ENCODE results near the gene FAM131C. TPM values are rescaled to one million over a fixed set of nuclear protein-coding genes. Genes with fewer than 3 reads are reported as not detected.
A peak's percentile ranks its signal among the peaks of the same experiment; 100 is the strongest.

Gene FAM131C
- total RNA-seq, 1 donor from 2014 or later: not detected

- no peak for DNase-seq
- Mint-ChIP-seq H3K4me3 (peak overlapping the region; percentile 4), H3K27ac (no peak overlapping the region), H3K4me1 (peaks cover 10% of the 10 kb centered on the region), H3K9me3 (no peaks in the 10 kb centered on the region), H3K27me3 (peaks cover 15% of the 10 kb centered on the region), H3K36me3 (ENCODE audit: low read depth) (no peaks in the 10 kb centered on the region)
- peak; percentile 7 for ATAC-seq (ENCODE audit: low read depth)
- TF ChIP-seq, protein P1, sequence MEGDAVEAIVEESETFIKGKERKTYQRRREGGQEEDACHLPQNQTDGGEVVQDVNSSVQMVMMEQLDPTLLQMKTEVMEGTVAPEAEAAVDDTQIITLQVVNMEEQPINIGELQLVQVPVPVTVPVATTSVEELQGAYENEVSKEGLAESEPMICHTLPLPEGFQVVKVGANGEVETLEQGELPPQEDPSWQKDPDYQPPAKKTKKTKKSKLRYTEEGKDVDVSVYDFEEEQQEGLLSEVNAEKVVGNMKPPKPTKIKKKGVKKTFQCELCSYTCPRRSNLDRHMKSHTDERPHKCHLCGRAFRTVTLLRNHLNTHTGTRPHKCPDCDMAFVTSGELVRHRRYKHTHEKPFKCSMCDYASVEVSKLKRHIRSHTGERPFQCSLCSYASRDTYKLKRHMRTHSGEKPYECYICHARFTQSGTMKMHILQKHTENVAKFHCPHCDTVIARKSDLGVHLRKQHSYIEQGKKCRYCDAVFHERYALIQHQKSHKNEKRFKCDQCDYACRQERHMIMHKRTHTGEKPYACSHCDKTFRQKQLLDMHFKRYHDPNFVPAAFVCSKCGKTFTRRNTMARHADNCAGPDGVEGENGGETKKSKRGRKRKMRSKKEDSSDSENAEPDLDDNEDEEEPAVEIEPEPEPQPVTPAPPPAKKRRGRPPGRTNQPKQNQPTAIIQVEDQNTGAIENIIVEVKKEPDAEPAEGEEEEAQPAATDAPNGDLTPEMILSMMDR (IDR thresholded peaks at IDR 0.05): no peak
- POLR2A ChIA-PET: no interaction called here
- CTCF ChIA-PET: interaction anchor here (0.6 to 1.9 kb wide), 2 partner anchors 9 to 281 kb away, joined by 3 to 7 read pairs; no protein-coding TSS in a partner anchor
- intact Hi-C loops (cut with micrococcal nuclease): no loop called here
Measured at GRCh38 chr1:16072616-16073484, 601 bp downstream of the FAM131C start.

DNA sequence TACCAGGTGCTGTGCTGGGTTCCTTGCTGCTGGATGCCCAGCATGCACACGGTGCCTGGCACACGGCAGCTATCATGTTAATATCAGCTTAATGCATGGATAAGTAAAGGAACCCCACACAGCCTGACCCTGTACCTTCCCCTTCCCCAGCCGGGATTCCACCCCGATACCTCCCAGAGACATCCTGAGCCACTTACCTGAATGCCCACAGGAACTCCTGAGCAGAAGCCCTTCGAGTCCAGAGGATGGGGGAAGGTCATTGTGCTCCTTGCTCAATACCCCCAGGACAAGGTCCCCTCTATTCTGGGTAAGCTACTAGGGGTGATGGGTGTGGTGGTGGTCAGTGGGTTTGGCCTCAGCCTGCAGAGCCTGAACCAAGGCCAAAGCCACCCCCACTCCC, 1.4 kb downstream of the FAM131C start:
- Mint-ChIP-seq H3K9me3 (no peaks in the 10 kb centered on the region), H3K27me3 (peaks cover 22% of the 10 kb centered on the region), H3K4me1 (peaks cover 10% of the 10 kb centered on the region), H3K36me3 (ENCODE audit: low read depth) (no peaks in the 10 kb centered on the region), H3K4me3 (no peak overlapping the region), H3K27ac (no peak overlapping the region)
- ChIA-PET POLR2A (interaction anchor here (0.5 kb wide), 1 partner anchor 115 kb away, joined by 4 read pairs; no protein-coding TSS in a partner anchor), CTCF (interaction anchor here (1.9 kb wide), 1 partner anchor 10 kb away, joined by 7 read pairs; no protein-coding TSS in a partner anchor)
- DNase-seq (no peak), ATAC-seq (ENCODE audit: low read depth) (no peak)
- intact Hi-C loops (cut with micrococcal nuclease): no loop called here
- TF ChIP-seq, protein P1 (IDR thresholded peaks at IDR 0.05): no peak

GRCh38 chr1:16071614-16072013, 1.8 kb downstream of the FAM131C start:
- POLR2A ChIA-PET: interaction anchor here (0.5 kb wide), 1 partner anchor 114 kb away, joined by 4 read pairs; no protein-coding TSS in a partner anchor
- no peak for ATAC-seq (ENCODE audit: low read depth)
- CTCF ChIA-PET: interaction anchor here (1.9 kb wide), 1 partner anchor 10 kb away, joined by 7 read pairs; no protein-coding TSS in a partner anchor
- no peak overlapping the region for H3K4me3 Mint-ChIP-seq
- TF ChIP-seq, protein P1 (IDR thresholded peaks at IDR 0.05): no peak
- H3K9me3 Mint-ChIP-seq: no peaks in the 10 kb centered on the region
- DNase-seq: no peak
- H3K36me3 Mint-ChIP-seq (ENCODE audit: low read depth): no peaks in the 10 kb centered on the region
- peaks cover 10% of the 10 kb centered on the region for H3K4me1 Mint-ChIP-seq
- intact Hi-C loops (cut with micrococcal nuclease): no loop called here
- no peak overlapping the region for H3K27ac Mint-ChIP-seq
- peaks cover 22% of the 10 kb centered on the region for H3K27me3 Mint-ChIP-seq

DNA sequence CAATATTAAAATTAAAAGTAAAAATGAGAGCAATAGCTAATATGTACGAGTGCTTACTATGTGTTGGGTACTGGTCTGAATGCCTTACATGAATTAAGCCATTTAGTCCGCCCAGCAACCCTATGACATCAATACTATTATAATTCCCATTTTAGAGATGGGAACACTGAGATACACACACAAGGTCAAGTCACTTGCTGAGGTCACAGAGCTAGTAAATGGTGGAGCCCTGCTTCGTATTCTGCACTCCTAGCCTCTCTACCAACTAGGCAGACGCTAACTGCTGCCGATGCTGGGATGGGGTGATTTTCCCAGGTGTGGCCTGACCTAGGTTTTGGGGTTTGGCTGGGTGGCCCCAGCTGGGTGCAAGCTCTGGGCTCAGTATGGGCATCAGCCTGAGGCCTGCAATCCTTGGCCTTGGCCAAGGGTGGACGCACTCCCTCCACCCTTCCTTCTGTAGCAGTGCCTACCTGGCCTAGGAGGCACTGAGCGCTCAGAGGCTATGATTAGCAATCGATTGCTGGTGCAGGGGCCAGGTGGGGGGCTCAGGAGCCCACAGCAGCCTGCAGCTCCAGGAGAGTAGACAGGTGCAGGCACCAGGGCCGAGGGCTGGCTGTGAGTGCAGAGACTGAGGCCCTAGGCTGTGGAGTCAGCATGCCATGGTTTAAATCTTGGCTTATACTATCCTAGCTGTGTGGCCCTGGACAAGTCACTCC, 2.7 kb downstream of the FAM131C start:
- Mint-ChIP-seq H3K36me3 (ENCODE audit: low read depth) (no peaks in the 10 kb centered on the region), H3K4me1 (peaks cover 10% of the 10 kb centered on the region), H3K27ac (no peak overlapping the region), H3K4me3 (no peak overlapping the region), H3K9me3 (no peaks in the 10 kb centered on the region), H3K27me3 (peaks cover 22% of the 10 kb centered on the region)
- intact Hi-C loops (cut with micrococcal nuclease): no loop called here
- ChIA-PET POLR2A (interaction anchor here (0.6 kb wide), 1 partner anchor 448 kb away, joined by 3 read pairs; no protein-coding TSS in a partner anchor), CTCF (interaction anchor here (1.9 kb wide), 1 partner anchor 8 kb away, joined by 7 read pairs; no protein-coding TSS in a partner anchor)
- TF ChIP-seq, protein P1 (IDR thresholded peaks at IDR 0.05): no peak
- ATAC-seq (ENCODE audit: low read depth) (no peak), DNase-seq (no peak)
